OCI-LY7 (cell line): Measurements from ENCODE around the gene IRF2. TPM values are rescaled to one million over a fixed set of nuclear protein-coding genes. Genes with fewer than 3 reads are reported as not detected.

Source experiments
- BruUV-seq: library from RNA; stranded (reverse); fragments of 400-500 nt; replicated peaks from 2 replicates; lab custom pipeline; 2021; lab: Mats Ljungman, UMichigan
- CTCF ChIA-PET: fragments of 300-600 bp; sonication (Branson Sonifier 250); formaldehyde crosslinking; loops from one replicate; lab custom pipeline; 2022; ENCODE audit warnings: antibody characterized with exemption; ENCODE audit not compliant: unreplicated experiment; lab: Charles Lee
- POLR2A ChIA-PET: fragments of 300-600 bp; sonication (Branson Sonifier 250); formaldehyde crosslinking; loops from one replicate; lab custom pipeline; 2022; ENCODE audit warnings: antibody characterized with exemption; lab: Charles Lee
- DNase-seq: peaks from one replicate; pipeline ENCODE4 v3.0.0-alpha.2; 2015; ENCODE audit warnings: low spot score
- H2AFZ ChIP-seq: fragments of 200-600 bp; sonication (generic), shearing (Covaris generic); 2 replicates; pipeline ENCODE4 v1.6.1; 2014; ENCODE audit warnings: mild to moderate bottlenecking, antibody characterized with exemption, low read length, moderate library complexity
- H3K27ac ChIP-seq: fragments of 200-600 bp; sonication (generic); 2 replicates; pipeline ENCODE4 v1.5.1; 2014; ENCODE audit warnings: mixed run types, low read depth, mild to moderate bottlenecking, moderate library complexity, low read length, inconsistent platforms; ENCODE audit not compliant: poor library complexity, severe bottlenecking
- H3K36me3 ChIP-seq: fragments of 200-600 bp; sonication (generic); 2 replicates; pipeline ENCODE4 v1.6.1; 2014; ENCODE audit warnings: mild to moderate bottlenecking, antibody characterized with exemption, low read length, moderate library complexity, mixed read lengths; ENCODE audit not compliant: insufficient read depth
- H3K4me1 ChIP-seq: fragments of 200-600 bp; sonication (generic); 2 replicates; pipeline ENCODE4 v1.5.1; 2014; ENCODE audit warnings: mild to moderate bottlenecking, low read length; ENCODE audit not compliant: insufficient read depth, poor library complexity, severe bottlenecking
- H3K4me2 ChIP-seq: fragments of 200-600 bp; sonication (generic); 2 replicates; pipeline ENCODE4 v1.6.1; 2014; ENCODE audit warnings: mild to moderate bottlenecking, low read length
- H3K4me3 ChIP-seq: fragments of 200-600 bp; sonication (generic); 2 replicates; pipeline ENCODE4 v1.5.1; 2014; ENCODE audit warnings: mild to moderate bottlenecking, low read depth, low read length; ENCODE audit not compliant: poor library complexity, severe bottlenecking
- H3K79me2 ChIP-seq: fragments of 200-600 bp; sonication (generic); 2 replicates; pipeline ENCODE4 v1.6.1; 2016; ENCODE audit warnings: low read depth, mild to moderate bottlenecking, low read length, moderate library complexity, mixed read lengths; ENCODE audit not compliant: insufficient read depth
- H3K9me2 ChIP-seq: fragments of 200-600 bp; sonication (generic); 2 replicates; pipeline ENCODE4 v1.6.1; 2016; ENCODE audit warnings: mild to moderate bottlenecking, low read length, mixed read lengths; ENCODE audit not compliant: insufficient read depth
- H3K9me3 ChIP-seq: fragments of 200-600 bp; sonication (generic); 2 replicates; pipeline ENCODE4 v1.6.1; 2014; ENCODE audit warnings: mild to moderate bottlenecking, mixed run types, low read length, mixed read lengths
- H4K20me1 ChIP-seq: fragments of 200-600 bp; sonication (generic); 2 replicates; pipeline ENCODE4 v1.6.1; 2014; ENCODE audit warnings: mild to moderate bottlenecking, antibody characterized with exemption, low read length, moderate library complexity, mixed read lengths; ENCODE audit not compliant: insufficient read depth
- EZH2phosphoT487 ChIP-seq: fragments of 200-600 bp; sonication (generic); IDR thresholded peaks from 2 replicates; pipeline ENCODE4 v1.6.1; 2018; ENCODE audit warnings: low read depth, borderline replicate concordance, mild to moderate bottlenecking, mixed run types, antibody characterized with exemption, low read length, moderate library complexity, mixed read lengths
- intact Hi-C: fragments of 100-400 bp; cut with micrococcal nuclease; formaldehyde crosslinking; loops from one replicate; pipeline ENCODE4 v1.10.0; 2022; ENCODE audit not compliant: unreplicated experiment
- total RNA-seq, 2 experiments: library from RNA; depleted of rRNA in 1 of 2; stranded (reverse); fragments of >200 nt in 1 of 2; shearing (Covaris generic) in 1 of 2; gene quantifications; 2 replicates each; pipeline ENCODE4 v1.2.3, GENCODE V29; 2014 to 2022
- TF ChIP-seq, protein P1 (sequence below): fragments of 200-600 bp; sonication (generic); conservative IDR thresholded peaks from 2 replicates; pipeline ENCODE4 v1.5.1; 2014; ENCODE audit warnings: mild to moderate bottlenecking, antibody characterized with exemption, low read length, moderate library complexity, mixed read lengths

The IRF2 gene
- total RNA-seq, 2 experiments from 2014 or later, result 32.3 to 37.8 TPM

- H3K27ac ChIP-seq, result no peak overlapping the region
- H3K4me3 ChIP-seq, result no peak overlapping the region
- H4K20me1 ChIP-seq, result peaks cover 18% of the 10 kb centered on the region; the same call in 1 of the 2 replicates
- H3K9me2 ChIP-seq, result no peaks in the 10 kb centered on the region
- peaks cover 61% of the 10 kb centered on the region for H3K79me2 ChIP-seq
- ChIA-PET POLR2A (interaction anchor here (0.6 to 2.1 kb wide), 4 partner anchors 12 to 87 kb away, joined by 3 to 8 read pairs (median 5); partner anchors contain the start of gene IRF2), CTCF (no interaction called here)
- H2AFZ ChIP-seq, result no peak overlapping the region
- 0 out of 2 replicates have a peak, but pooled peaks cover 3% of the 10 kb centered on the region for H3K36me3 ChIP-seq
- DNase-seq, result no peak
- H3K4me1 ChIP-seq, result peaks cover 48% of the 10 kb centered on the region
- no peaks in the 10 kb centered on the region for H3K9me3 ChIP-seq
- TF ChIP-seq, protein P1, sequence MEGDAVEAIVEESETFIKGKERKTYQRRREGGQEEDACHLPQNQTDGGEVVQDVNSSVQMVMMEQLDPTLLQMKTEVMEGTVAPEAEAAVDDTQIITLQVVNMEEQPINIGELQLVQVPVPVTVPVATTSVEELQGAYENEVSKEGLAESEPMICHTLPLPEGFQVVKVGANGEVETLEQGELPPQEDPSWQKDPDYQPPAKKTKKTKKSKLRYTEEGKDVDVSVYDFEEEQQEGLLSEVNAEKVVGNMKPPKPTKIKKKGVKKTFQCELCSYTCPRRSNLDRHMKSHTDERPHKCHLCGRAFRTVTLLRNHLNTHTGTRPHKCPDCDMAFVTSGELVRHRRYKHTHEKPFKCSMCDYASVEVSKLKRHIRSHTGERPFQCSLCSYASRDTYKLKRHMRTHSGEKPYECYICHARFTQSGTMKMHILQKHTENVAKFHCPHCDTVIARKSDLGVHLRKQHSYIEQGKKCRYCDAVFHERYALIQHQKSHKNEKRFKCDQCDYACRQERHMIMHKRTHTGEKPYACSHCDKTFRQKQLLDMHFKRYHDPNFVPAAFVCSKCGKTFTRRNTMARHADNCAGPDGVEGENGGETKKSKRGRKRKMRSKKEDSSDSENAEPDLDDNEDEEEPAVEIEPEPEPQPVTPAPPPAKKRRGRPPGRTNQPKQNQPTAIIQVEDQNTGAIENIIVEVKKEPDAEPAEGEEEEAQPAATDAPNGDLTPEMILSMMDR, result no peak
- no peak for TF ChIP-seq EZH2phosphoT487
- BruUV-seq, result no TSS peak
- no peak overlapping the region for H3K4me2 ChIP-seq
- intact Hi-C loops, result no loop called here
Observed at GRCh38 chr4:184463158-184463557, 11.2 kb downstream of the IRF2 start.

DNA sequence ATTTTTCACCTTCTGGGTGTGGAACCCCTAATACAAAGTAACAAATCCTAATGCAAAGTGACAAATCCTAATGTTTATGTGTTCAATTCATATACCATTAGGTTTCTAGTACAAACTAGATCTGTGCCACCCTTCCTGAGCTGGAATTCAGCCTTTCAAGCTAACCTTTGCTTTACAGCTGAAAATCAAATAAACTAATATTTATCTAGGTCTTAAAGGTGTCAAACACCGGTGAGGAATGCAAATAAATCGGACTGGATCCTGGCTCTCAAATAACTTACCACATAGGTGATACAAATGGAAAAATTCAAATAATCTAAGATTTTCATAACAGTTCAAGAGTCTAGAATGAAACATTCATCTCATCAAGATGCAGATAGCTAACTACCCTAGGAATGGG is 11.6 kb downstream of the IRF2 start:
- no peak for DNase-seq
- Histone ChIP-seq H3K4me2 (no peak overlapping the region), H3K27ac (no peak overlapping the region), H3K36me3 (0 out of 2 replicates have a peak, but pooled peaks cover 3% of the 10 kb centered on the region), H2AFZ (no peak overlapping the region), H3K4me3 (no peak overlapping the region), H3K9me3 (no peaks in the 10 kb centered on the region), H3K4me1 (peaks cover 52% of the 10 kb centered on the region), H3K9me2 (no peaks in the 10 kb centered on the region), H3K79me2 (peaks cover 61% of the 10 kb centered on the region), H4K20me1 (peaks cover 19% of the 10 kb centered on the region; the same call in 1 of the 2 replicates)
- no peak for TF ChIP-seq EZH2phosphoT487
- TF ChIP-seq, protein P1, result no peak
- intact Hi-C loops, result no loop called here
- POLR2A ChIA-PET, result interaction anchor here (0.6 to 2.1 kb wide), 9 partner anchors 8 to 180 kb away, joined by 3 to 8 read pairs (median 3); partner anchors contain the start of gene IRF2
- BruUV-seq, result no TSS peak
- CTCF ChIA-PET, result no interaction called here

- ChIA-PET CTCF (no interaction called here), POLR2A (interaction anchor here (0.8 to 2.1 kb wide), 8 partner anchors 9 to 179 kb away, joined by 3 to 8 read pairs (median 4); partner anchors contain the start of gene IRF2)
- H3K9me2 ChIP-seq, result no peaks in the 10 kb centered on the region
- no peak overlapping the region for H3K27ac ChIP-seq
- intact Hi-C loops, result no loop called here
- no peaks in the 10 kb centered on the region for H3K9me3 ChIP-seq
- no TSS peak for BruUV-seq
- H4K20me1 ChIP-seq, result peaks cover 28% of the 10 kb centered on the region; the same call in 1 of the 2 replicates
- peaks cover 61% of the 10 kb centered on the region for H3K79me2 ChIP-seq
- TF ChIP-seq EZH2phosphoT487, result no peak
- TF ChIP-seq, protein P1, result no peak
- no peak for DNase-seq
- no peak overlapping the region for H2AFZ ChIP-seq
- H3K4me1 ChIP-seq, result peaks cover 61% of the 10 kb centered on the region
- H3K4me3 ChIP-seq, result peak overlapping the region; percentile 38
- peaks cover 7% of the 10 kb centered on the region; the same call in 1 of the 2 replicates for H3K36me3 ChIP-seq
- H3K4me2 ChIP-seq, result peak overlapping the region; percentile 77
Observed at GRCh38 chr4:184461711-184462441, 12.5 kb downstream of the IRF2 start.
